NCI-H146 treated with DMSO at 0.1 percent for 48 hours (cell line): ENCODE results near the gene WDFY1.

ENCODE experiments used
- DNase-seq: peaks from one replicate; lab custom pipeline; 2025; ENCODE audit not compliant: unreplicated experiment; lab: John Stamatoyannopoulos, UW

Gene WDFY1

GRCh38 chr2:223930103-223930976 is 14.8 kb downstream of the WDFY1 start:
- DNase-seq = no peak

- no peak for DNase-seq
Measured at GRCh38 chr2:223929571-223930102, 15.5 kb downstream of the WDFY1 start.

GRCh38 chr2:223928113-223929006 is 16.8 kb downstream of the WDFY1 start:
- DNase-seq = no peak

GRCh38 chr2:223925106-223925505 is 20.0 kb downstream of the WDFY1 start:
- no peak for DNase-seq

GRCh38 chr2:223923976-223924375 is 21.2 kb downstream of the WDFY1 start:
- DNase-seq = no peak

GRCh38 chr2:223922308-223922707 is 22.8 kb downstream of the WDFY1 start:
- DNase-seq = no peak

- no peak for DNase-seq
Measured at GRCh38 chr2:223921204-223921603, 23.9 kb downstream of the WDFY1 start.

GRCh38 chr2:223920109-223920508 is 25.0 kb downstream of the WDFY1 start:
- no peak for DNase-seq

GRCh38 chr2:223918671-223919134 is 26.4 kb downstream of the WDFY1 start:
- no peak for DNase-seq

- no peak for DNase-seq
Measured at GRCh38 chr2:223916181-223916920, 28.8 kb downstream of the WDFY1 start.

GRCh38 chr2:223915071-223915470 is 30.1 kb downstream of the WDFY1 start:
- no peak for DNase-seq

GRCh38 chr2:223914324-223914723 is 30.8 kb downstream of the WDFY1 start:
- no peak for DNase-seq

GRCh38 chr2:223909001-223909741 is 36.0 kb downstream of the WDFY1 start:
- no peak for DNase-seq

- no peak for DNase-seq
Measured at GRCh38 chr2:223908304-223908998, 36.7 kb downstream of the WDFY1 start.

- DNase-seq = no peak
Measured at GRCh38 chr2:223905996-223906395, 39.1 kb downstream of the WDFY1 start.

GRCh38 chr2:223901854-223902253 is 43.3 kb downstream of the WDFY1 start:
- DNase-seq = no peak

- no peak for DNase-seq
Measured at GRCh38 chr2:223901311-223901710, 43.8 kb downstream of the WDFY1 start.

GRCh38 chr2:223900531-223900930 is 44.6 kb downstream of the WDFY1 start:
- no peak for DNase-seq

- no peak for DNase-seq
Measured at GRCh38 chr2:223900066-223900465, 45.1 kb downstream of the WDFY1 start.
